GM19324 (cell line): ENCODE results near the gene TTLL1.
"Not testable (repeated sequence)": the region's sequence is repeated elsewhere in the genome, so short reads cannot be mapped to it uniquely, and the experiment has no call there.

Experiments used
- ATAC-seq: cut with Tn5 transposase; IDR thresholded peaks from one replicate; pipeline ENCODE4 v1.9.1; 2021; ENCODE audit warnings: mild to moderate bottlenecking, moderate library complexity; ENCODE audit not compliant: unreplicated experiment, low FRiP score

TTLL1 gene

DNA sequence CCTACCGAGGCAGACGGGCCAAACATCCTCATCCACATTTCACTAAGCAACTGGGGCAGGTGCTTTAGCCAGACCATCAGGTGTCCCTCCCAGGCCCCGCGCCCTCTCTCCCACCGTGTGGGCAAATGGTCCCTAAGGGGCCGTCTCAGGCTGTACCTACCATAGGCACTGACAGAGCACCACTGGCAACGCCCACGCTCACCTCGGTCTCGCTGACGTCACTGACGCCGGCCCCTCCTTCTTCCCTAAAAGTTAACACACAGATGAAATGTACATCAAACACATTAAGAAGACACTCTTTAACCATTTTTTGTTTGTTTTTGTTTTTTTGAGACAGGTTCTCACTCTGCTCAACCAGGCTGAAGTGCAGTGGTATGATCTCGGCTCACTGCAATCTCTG lies 9.4 kb downstream of the TTLL1 start:
- ATAC-seq, result no peak

GRCh38 chr22:43078522-43078921 lies 10.7 kb downstream of the TTLL1 start:
- ATAC-seq, result no peak

GRCh38 chr22:43077121-43077877 lies 11.9 kb downstream of the TTLL1 start:
- no peak for ATAC-seq

DNA sequence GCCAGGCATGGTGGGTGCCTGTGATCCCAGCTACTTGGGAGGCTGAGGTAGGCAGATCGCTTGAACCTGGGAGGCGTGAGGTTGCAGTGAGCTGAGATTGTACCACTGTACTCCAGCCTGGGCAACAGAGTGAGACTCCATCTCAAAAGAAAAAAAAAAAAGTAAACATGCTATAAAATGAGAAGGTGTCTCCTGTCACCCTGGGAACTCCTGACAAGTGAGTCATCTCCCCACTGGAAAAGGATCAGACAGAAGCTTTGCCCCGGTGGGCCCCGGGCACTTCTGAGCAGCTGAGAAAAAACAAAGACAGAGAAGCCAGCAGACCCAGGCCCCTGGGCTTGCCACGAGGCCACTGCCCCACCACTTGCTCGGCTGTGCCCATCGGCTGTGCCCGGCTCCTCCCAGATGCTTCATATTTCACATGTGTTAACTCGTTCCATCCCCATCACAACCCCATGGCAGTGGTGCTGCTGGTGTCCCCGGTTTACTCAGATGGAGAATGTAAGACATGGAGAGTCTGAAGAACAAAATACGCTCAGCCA lies 22.3 kb downstream of the TTLL1 start:
- ATAC-seq, result no peak

DNA sequence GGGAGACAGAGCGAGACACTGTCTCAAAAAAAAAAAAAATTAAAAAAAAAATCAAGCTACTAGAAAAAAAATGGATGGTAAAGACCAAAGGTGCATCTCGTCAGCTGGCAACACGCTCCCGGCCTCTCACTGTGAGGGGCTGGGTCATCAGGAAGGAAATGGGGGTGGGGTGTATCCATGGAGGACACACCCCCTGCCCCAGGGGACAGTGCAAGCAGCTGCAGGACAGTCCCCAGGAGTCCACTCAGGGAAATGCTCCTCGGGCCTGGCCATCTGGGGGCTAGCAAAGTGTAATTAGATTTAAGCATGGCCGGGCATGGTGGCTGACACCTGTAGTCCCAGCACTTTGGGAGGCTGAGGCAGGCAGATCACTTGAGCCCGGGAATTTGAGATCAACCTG lies 23.1 kb downstream of the TTLL1 start:
- no peak for ATAC-seq

GRCh38 chr22:43060183-43060582 lies 29.0 kb downstream of the TTLL1 start:
- ATAC-seq, result no peak

GRCh38 chr22:43057641-43058040 lies 31.6 kb downstream of the TTLL1 start:
- ATAC-seq, result no peak

GRCh38 chr22:43053176-43053575 lies 36.0 kb downstream of the TTLL1 start:
- ATAC-seq, result no peak

DNA sequence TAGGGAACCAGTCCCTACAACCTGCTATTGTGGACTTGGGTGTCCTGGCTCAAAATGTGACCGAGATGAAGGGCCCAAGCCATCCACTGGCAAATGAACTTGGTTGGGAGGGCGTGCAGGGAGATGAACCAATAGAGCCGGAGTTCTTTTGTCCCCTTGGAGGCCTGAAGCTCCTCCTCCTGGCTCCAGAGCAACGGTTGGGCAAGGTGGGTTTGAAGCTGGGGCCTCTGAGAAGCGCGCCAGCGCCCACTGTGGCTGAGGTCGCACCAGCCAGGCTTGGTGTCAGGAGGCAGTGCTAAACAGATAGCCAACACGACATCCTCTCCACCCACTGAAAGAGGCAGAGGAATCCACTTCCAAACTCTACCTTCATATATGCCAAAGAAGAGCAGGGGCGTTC lies 38.2 kb downstream of the TTLL1 start:
- no peak for ATAC-seq

- ATAC-seq, result no peak
These were observed 41.6 kb downstream of the TTLL1 start for GRCh38 chr22:43047605-43048004.

- ATAC-seq, result no peak
These were observed 44.9 kb downstream of the TTLL1 start for GRCh38 chr22:43044290-43044712.

DNA sequence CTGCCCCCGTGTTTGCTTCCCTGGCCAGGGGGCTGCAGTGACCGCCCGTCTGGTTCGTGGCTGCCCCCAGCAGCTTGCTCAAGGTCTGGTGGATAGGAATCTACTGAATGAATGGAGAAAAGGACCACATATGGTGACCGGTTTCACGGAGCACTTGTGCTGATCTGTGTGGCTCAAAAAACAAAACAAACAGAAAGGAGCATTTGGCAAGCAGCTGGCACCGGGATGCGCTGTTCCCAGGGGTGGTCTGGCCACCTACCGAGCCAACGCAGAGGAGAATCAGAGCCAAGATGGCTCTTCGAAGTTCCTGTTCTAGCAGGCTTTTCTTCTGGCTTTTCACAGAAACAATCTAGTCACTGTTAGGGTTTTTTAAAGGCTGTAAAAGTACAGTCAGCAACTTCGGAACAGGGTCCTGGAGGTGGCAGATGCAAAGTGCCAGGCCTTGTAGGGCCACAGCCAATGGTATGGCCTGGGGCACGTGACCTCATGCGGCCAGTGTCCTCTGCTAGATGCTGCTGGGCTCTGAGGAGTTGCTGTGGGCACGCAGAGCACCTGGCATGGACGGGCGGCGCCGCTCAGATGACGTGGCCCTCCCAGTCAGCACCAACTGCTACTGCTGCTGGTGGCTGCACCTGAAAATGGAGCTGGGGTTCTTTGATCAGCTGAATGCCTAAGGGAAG lies 47.0 kb downstream of the TTLL1 start:
- no peak for ATAC-seq

DNA sequence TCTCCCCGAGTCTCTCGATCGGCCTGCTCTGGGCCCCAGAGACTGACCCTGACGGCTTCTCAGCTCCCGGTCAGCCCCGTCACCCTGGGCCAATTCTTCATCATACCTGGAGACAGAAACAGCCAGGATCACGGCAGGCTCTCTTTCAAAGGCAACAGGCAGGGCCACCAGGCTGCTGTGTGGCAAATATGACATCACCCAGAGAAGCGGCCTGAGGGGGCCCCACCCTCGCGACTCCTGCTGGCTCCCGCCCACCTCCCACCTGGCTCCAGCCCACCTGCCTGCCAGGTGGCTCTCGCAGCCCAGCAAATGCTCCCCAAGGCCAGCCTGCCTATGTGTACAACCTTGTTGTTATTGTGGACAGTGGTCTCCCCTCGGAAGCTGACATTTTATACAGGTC lies 49.4 kb downstream of the TTLL1 start:
- ATAC-seq, result no peak

- no peak for ATAC-seq
These were observed 50.9 kb downstream of the TTLL1 start for GRCh38 chr22:43038325-43038724.

- ATAC-seq, result no peak
These were observed 52.8 kb downstream of the TTLL1 start for GRCh38 chr22:43036282-43036829.

GRCh38 chr22:43035250-43035649 lies 53.9 kb downstream of the TTLL1 start:
- ATAC-seq, result no peak

- ATAC-seq, result no peak
These were observed 57.6 kb downstream of the TTLL1 start for GRCh38 chr22:43031617-43032016.

DNA sequence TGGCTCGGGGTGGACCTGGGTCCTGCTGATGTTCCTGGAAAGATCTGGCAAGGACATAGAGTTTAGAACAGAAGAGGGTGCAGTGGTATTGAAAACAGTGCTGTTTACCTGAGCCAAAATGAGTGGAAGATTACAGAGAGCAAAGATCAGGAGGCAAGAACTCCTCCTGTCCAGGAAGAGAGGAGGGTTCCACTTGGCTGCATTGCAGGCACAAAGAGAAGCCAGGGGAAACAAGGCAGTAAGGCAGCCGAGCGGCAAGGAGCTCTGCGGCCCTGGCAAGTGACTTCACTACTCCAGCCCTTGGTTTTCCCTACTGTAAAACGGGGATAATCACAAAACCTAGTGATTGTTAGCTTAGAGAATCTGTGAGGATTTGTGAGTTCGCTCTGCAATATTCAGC lies 70.6 kb downstream of the TTLL1 start:
- ATAC-seq, result no peak

DNA sequence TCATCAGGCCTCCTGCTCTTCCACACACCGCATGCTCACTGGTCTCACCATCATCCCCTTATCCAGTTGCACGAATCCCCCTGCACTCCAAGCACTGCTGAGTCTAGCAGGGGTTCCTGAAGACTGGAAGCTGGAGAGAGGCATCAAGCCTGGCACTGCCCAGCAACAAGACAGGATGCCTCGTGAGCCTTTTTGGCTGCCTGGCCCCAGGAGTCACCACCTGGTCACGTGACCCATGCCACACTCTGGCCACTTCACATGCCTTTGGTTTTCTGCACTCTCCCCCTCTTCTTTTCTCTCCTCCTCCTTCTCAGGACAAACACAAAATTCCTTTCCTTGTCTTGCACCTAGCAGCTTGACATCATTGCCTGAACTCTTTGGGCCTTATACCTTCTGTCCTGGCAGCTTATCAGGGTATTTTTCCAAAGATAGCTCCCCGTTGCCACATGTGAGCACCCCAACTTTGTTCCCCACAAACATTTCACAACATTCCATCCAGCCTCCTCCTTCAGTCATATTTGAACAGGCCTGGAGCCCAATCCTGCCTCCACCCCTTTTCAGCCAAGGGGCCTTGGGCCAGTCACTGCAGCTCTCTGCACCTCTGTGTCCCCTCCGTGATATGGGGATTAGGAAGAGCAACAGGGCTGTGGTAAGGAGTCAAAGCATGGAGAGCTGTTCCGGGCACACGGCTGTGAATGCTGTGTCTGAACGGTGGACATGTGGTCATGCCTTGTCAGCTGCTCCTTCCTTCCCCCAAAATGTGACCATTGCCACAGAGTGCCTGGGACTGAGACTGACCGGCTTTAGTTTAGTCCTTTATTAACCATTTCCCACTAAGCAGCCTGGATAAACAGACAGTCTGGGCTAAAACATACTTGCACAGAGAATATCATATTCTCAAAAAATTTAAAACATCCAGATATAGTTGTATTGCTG lies 71.4 kb downstream of the TTLL1 start:
- ATAC-seq, result no peak

GRCh38 chr22:43016150-43016549 lies 73.0 kb downstream of the TTLL1 start:
- ATAC-seq, result not testable (repeated sequence)

DNA sequence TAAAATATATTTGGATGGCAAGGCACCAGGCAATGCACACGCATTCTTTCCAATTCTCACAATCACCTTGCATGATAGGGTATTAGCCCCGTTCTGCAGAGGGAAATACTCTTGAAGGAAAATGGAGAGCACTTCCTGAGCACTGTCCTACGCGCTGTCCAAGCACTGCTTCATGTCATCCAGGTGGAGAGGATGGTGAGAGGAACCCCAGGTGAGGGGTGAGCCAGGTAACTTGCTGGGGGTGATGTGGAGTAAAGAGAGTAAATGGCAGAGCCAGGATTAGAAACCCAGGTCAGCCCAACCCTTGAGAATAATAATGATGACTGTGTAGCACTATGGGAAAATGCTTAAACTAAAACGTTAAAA lies 73.5 kb downstream of the TTLL1 start:
- no peak for ATAC-seq
